Jurkat, Clone E6-1 (cell line): ENCODE results near the gene FBN2.
"Not testable (repeated sequence)": the region's sequence is repeated elsewhere in the genome, so short reads cannot be mapped to it uniquely, and the experiment has no call there.

ENCODE experiments used
- DNase-seq: peaks from one replicate; pipeline ENCODE4 v3.0.0-alpha.2; 2011; ENCODE audit warnings: low read depth, low spot score
- H3K4me3 ChIP-seq: 2 replicates; pipeline ENCODE4 v1.5.1; 2011; ENCODE audit warnings: mild to moderate bottlenecking, low read length, control low read depth, moderate library complexity

Gene FBN2

DNA sequence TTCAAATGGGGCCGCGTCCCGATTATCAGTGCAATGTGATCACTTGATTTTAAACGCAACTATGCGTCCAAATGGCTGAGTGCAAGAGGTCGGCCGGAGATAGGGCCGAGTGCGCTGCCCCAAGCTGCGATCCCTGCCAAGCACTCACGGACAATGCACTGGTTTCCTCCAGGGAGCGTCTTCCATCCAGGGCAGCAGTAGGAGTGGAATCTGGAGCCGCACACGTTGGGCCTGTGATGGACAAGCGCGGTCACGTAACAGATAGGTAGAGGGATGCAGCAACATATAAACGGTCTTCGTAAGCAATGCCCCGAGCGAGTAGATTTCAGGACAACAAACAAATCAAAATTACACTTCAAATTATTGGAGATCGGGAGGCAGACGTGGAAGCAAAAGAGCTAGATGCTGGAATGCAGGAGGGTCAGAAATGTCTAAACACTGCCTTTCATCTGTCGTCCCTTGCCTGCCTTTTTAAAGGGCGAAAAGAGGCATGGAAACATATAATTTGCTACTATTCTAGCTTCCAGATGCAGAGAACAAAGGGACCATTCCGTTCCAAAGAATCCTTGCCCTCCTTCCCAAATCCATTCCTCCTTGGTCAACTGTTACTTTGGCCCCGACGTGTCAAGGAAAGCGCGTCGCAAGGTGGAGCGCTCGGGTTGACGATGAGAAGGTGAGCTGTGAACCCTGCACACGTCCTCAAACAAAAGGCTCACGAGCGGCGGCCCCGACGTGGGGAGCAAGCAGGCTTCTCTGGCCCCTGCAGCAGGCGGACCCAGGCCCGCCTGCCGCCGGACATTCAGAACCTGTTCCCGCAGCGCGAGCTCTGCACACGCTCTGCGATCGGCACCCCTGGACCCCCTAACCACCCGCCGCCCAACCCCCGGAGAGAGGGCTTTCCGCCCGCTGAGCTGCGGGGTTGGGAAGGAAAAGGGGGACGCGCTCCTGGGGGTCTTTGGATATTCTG lies 1.5 kb downstream of the FBN2 start:
- H3K4me3 ChIP-seq = no peak overlapping the region
- DNase-seq = no peak

DNA sequence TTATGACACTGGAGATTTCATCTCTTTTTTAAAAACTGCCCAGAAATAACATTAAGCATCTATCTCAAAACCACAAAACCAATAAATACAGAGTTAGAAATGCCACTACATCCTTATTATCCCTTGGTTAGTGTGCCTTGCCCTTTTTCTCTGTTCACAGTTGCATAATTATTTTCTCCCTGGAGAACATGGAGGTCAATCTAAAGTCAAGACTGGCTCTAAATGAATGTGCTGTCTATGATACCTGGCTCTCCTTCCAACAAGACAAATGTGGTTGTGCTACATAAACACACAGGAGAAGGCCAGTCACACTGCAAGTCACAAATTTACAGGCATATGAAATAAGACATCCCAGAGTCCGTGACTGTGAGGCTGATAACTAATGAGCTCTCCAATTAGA lies 2.8 kb downstream of the FBN2 start:
- no peak for DNase-seq
- H3K4me3 ChIP-seq = no peak overlapping the region

DNA sequence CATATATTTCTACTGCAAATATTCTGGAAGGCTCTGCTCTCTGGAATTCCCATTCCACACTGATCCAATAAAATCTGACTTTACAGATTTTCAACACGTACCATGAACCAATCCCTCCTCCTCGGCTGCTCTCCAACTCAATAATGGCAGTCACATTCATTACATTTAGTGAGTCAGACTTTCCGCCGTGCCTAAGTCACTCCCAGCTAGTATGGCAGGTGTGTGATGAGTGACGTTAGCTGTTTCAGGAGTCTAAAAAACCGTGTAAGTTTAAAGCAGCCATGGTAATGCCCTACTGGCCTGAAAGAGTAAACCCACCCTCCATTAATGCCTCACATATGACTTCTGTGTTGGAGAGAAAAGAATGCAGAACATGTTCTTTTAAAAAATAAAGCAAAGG lies 3.3 kb downstream of the FBN2 start:
- DNase-seq = no peak
- H3K4me3 ChIP-seq = no peak overlapping the region

GRCh38 chr5:128532776-128533175 lies 5.3 kb downstream of the FBN2 start:
- H3K4me3 ChIP-seq = no peak overlapping the region
- DNase-seq = no peak

DNA sequence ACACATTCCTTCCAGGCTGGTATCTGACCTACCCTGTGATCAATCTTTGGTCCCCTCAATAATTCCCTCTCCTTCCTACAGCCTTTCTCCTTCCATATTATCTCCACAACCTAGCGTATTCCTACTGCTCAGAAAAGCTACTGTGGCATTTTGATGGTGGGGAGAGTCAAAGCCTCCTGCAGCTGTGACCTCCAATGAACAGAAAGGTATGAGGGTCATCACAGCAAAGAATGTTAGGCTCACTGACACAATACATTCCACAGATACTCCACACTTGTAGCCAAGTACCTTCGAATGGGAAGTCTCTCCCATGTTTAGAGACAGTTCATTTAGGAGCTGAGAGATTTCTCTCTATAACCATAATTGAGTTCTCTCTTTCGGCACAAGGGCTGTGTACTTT lies 5.9 kb downstream of the FBN2 start:
- no peak overlapping the region for H3K4me3 ChIP-seq
- DNase-seq = no peak

DNA sequence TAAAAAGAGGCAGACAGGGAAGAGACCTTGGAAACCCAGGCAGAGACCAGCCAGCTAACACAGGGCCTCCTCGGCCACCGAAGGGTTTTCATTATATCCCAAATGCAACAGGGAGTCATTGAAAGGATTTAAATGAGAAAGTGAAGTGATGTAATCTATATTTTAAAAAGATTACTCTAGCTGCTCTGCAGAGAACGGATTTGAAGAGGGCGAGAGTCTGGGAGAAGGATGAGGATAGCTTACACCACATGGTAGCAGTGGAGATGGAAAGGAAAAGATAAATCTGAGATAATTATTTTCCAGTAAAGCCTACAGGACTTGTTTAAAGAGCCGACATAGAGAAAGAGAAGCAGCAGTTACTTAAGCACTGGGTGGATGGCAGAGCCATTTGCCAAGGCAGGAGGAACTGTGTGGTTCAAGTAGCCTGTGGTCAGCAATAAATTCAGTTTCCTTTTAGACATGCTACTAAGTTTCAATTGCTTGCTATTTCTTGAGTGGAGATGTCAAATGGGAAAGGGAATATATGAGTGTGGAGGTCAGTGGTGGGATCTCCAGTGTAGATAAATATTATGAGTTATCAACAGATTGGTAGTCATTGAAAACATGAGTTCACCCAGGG lies 9.3 kb downstream of the FBN2 start:
- no peak for DNase-seq
- no peak overlapping the region for H3K4me3 ChIP-seq

- H3K4me3 ChIP-seq = no peak overlapping the region
- no peak for DNase-seq
Measured at GRCh38 chr5:128528126-128528525, 9.9 kb downstream of the FBN2 start.

- DNase-seq = no peak
Measured at GRCh38 chr5:128527077-128527476, 11.0 kb downstream of the FBN2 start.

DNA sequence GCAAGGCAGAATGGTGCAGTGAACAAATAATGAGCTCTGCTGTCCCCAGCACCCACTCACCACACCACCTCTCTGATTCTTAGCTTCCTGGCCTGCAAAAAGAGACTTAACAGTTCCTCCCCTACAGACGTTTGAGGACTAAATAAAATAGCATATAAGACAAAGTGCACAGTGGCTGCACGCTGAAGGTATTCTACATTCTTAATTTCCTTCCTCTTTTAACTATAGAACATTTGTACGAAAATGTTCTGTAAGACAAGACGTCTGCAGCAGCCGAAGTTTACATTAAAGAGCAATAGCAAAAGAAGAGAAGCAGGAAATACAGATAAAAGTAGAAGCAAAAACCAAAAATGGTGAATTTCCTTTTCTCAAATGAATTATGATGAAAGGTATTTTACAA lies 15.7 kb downstream of the FBN2 start:
- H3K4me3 ChIP-seq = no peak overlapping the region
- no peak for DNase-seq

More at GRCh38 chr5:128527077-128527476, 11.0 kb downstream of the FBN2 start:
- H3K4me3 ChIP-seq = no peak overlapping the region

- DNase-seq = no peak
- no peak overlapping the region for H3K4me3 ChIP-seq
Measured at GRCh38 chr5:128519827-128520226, 18.2 kb downstream of the FBN2 start.

DNA sequence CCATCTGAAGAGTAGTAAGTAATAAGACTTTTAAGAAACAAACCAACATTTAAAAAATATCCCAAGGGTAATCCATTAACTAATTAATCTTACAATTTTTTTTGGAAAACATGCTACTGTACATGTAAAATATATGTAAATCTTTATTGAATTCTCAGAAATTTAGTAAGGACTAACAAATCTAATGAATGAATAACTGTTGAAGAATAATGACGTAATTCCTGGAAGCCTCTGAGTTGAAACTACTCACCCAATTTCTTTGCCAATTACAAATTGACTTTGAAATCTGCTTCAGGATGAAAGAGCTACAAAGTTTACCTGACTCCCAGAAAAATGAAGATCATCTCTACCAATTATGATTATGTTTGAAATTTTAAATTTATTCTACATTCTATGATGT lies 21.1 kb downstream of the FBN2 start:
- DNase-seq = no peak

GRCh38 chr5:128513806-128514205 lies 24.2 kb downstream of the FBN2 start:
- no peak for DNase-seq

More for the DNA sequence above, 21.1 kb downstream of the FBN2 start:
- H3K4me3 ChIP-seq = no peak overlapping the region

DNA sequence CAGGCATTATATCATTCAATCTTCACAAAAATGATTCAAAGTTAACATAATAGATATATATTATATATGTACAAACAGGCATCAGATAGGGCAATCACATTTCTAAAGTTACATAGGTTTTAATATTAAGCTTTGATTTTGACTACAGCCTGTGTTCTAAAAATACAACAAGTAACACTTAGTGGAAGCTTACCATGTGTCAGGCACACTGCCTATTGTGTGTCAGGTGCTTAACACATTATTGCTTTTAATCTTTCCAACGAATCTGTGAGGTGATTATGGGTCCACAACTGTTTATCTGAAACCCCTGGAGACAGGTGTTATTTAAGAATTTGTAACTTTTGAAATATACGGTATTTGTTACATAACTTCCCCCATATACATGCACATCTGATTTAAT lies 25.2 kb downstream of the FBN2 start:
- no peak overlapping the region for H3K4me3 ChIP-seq
- no peak for DNase-seq

More at GRCh38 chr5:128513806-128514205, 24.2 kb downstream of the FBN2 start:
- no peak overlapping the region for H3K4me3 ChIP-seq

- no peak overlapping the region for H3K4me3 ChIP-seq
- no peak for DNase-seq
Measured at GRCh38 chr5:128506643-128507042, 31.4 kb downstream of the FBN2 start.

DNA sequence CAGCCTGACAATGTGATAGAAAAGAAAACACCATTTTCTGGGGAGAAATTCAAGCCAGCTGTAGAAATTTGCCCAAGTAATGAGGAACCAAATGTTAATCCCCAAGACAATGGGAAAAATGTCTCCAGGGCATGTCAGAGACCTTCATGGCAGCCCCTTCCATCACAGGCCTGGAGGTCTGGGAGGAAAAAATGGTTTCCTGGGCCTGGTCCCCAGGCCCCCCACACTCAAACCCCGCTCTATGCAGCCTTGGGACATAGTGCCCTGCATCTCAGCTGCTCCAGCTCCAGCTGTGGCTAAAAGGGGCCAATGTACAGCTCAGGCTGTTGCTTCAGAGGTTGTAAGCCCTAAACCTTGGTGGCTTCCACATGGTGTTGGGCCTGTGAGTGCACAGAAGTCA lies 34.3 kb downstream of the FBN2 start:
- not testable (repeated sequence) for H3K4me3 ChIP-seq, DNase-seq

GRCh38 chr5:128498844-128499455 lies 39.1 kb downstream of the FBN2 start:
- no peak overlapping the region for H3K4me3 ChIP-seq
- peak; percentile 42 for DNase-seq

DNA sequence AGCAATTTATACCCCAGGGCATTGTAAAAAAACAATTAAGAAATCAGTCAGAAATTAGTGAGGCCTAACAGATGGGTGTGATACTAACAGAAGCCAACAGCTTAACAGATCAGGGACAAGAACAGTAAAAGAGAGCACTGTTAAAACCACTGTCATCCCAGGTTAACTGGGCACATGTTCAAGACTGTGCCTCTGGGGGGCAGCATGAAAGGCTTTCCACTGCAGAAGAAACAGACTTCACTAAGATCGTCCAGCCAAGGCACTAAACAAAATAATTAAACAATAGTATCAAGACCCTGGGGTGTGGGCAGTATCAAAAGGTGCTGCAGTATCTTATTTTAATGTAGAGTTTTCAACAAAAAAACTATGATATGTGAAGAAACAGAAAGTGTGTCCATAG lies 43.5 kb downstream of the FBN2 start:
- DNase-seq = peak; percentile 7
- H3K4me3 ChIP-seq = no peak overlapping the region

GRCh38 chr5:128493657-128494329 lies 44.3 kb downstream of the FBN2 start:
- H3K4me3 ChIP-seq = no peak overlapping the region
- no peak for DNase-seq

GRCh38 chr5:128491291-128491690 lies 46.8 kb downstream of the FBN2 start:
- no peak overlapping the region for H3K4me3 ChIP-seq
- peak; percentile 39 for DNase-seq

- H3K4me3 ChIP-seq = no peak overlapping the region
- DNase-seq = no peak
Measured at GRCh38 chr5:128490761-128491160, 47.3 kb downstream of the FBN2 start.
